Chondrocyte (in vitro differentiated cells): ENCODE data around the gene ADIPOR2. TPM values are rescaled to one million over a fixed set of nuclear protein-coding genes. Genes with fewer than 3 reads are reported as not detected.

Experiments
- DNase-seq: peaks from one replicate; pipeline ENCODE4 v3.0.0; 2021; ENCODE audit warnings: mixed read lengths, low spot score
- H3K27ac Mint-ChIP-seq: one replicate; pipeline ENCODE4 v1.8.0; 2021; ENCODE audit warnings: mild to moderate bottlenecking, moderate library complexity, mixed read lengths; ENCODE audit not compliant: unreplicated experiment
- H3K27me3 Mint-ChIP-seq: 2 replicates; pipeline ENCODE4 v1.8.0; 2021; ENCODE audit warnings: low read depth, mixed read lengths
- H3K36me3 Mint-ChIP-seq: 2 replicates; pipeline ENCODE4 v1.8.0; 2021; ENCODE audit warnings: low read depth, mixed read lengths
- H3K4me1 Mint-ChIP-seq: 2 replicates; pipeline ENCODE4 v1.8.0; 2021; ENCODE audit warnings: low read depth, mild to moderate bottlenecking, mixed read lengths
- H3K4me3 Mint-ChIP-seq: one replicate; pipeline ENCODE4 v1.8.0; 2021; ENCODE audit warnings: mild to moderate bottlenecking, moderate library complexity, mixed read lengths; ENCODE audit not compliant: unreplicated experiment
- H3K9me3 Mint-ChIP-seq: 2 replicates; pipeline ENCODE4 v1.8.0; 2021; ENCODE audit warnings: low read depth, mixed read lengths
- total RNA-seq: library from RNA; stranded (reverse); gene quantifications from 3 replicates; pipeline ENCODE4 v1.2.1, GENCODE V29; 2021
- TF ChIP-seq, protein P1 (sequence below): fragments of 200-600 bp; sonication (generic); IDR thresholded peaks from 2 replicates; pipeline ENCODE4 v1.5.0; 2021; ENCODE audit warnings: antibody characterized with exemption, mild to moderate bottlenecking, moderate library complexity

ADIPOR2 gene
- total RNA-seq, 1 donor from 2014 or later: 35.6 TPM

DNA sequence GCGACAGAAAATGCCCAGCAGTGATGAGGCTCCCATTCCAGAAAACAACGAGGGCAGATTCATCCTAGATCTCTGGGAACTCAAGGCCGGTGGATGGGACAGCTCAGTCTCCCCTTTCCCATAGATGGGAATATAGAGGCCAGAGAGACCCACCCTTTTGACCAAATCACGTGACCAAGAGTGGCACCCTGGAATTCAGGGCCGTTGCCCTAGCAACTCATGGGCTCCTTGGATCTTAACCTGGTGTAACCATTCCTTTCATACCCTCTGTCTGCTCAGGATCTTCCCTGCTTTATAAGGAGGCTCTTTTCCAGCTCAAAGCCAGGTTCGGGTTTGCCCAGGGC, 121.0 kb downstream of the ADIPOR2 start:
- Mint-ChIP-seq H3K9me3 (no peaks in the 10 kb centered on the region), H3K27ac (peak overlapping the region; percentile 8), H3K4me1 (peaks cover 32% of the 10 kb centered on the region), H3K36me3 (no peaks in the 10 kb centered on the region), H3K4me3 (no peak overlapping the region), H3K27me3 (peaks cover 11% of the 10 kb centered on the region)
- DNase-seq: no peak
- TF ChIP-seq, protein P1, sequence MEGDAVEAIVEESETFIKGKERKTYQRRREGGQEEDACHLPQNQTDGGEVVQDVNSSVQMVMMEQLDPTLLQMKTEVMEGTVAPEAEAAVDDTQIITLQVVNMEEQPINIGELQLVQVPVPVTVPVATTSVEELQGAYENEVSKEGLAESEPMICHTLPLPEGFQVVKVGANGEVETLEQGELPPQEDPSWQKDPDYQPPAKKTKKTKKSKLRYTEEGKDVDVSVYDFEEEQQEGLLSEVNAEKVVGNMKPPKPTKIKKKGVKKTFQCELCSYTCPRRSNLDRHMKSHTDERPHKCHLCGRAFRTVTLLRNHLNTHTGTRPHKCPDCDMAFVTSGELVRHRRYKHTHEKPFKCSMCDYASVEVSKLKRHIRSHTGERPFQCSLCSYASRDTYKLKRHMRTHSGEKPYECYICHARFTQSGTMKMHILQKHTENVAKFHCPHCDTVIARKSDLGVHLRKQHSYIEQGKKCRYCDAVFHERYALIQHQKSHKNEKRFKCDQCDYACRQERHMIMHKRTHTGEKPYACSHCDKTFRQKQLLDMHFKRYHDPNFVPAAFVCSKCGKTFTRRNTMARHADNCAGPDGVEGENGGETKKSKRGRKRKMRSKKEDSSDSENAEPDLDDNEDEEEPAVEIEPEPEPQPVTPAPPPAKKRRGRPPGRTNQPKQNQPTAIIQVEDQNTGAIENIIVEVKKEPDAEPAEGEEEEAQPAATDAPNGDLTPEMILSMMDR: no peak

DNA sequence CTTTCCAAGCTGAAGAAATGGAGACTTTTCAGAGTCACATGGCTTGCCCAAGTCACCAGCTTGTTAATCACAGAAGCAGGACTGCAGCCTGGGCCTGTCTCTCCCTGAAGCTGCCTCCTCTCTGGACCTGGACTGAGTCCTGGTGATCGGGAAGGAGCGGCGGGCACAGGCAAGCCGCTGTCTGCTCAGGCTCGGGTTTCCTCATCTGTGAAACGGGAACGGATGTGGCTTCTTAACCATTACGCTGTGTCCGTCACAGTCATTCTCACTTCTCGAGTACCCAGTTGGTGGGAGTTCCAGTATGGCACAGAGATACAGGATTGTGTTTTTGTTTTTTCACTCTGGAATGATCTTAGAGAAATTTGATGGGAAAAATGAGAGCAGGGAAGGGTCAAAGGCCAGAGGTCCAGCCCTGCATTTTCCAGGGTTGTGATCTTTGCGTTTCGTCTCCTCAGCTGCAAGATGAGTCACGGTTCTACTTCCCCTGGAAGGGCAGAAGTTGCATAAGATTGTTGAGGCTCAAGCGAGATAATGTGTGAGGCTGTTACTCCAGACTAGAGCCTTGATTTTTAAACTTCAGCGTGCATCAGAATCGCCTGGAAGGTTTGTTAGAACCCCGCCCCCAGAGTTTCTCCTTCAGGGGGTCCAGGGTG, 121.9 kb downstream of the ADIPOR2 start:
- H3K9me3 Mint-ChIP-seq: no peaks in the 10 kb centered on the region
- peaks cover 14% of the 10 kb centered on the region for H3K27me3 Mint-ChIP-seq

DNA sequence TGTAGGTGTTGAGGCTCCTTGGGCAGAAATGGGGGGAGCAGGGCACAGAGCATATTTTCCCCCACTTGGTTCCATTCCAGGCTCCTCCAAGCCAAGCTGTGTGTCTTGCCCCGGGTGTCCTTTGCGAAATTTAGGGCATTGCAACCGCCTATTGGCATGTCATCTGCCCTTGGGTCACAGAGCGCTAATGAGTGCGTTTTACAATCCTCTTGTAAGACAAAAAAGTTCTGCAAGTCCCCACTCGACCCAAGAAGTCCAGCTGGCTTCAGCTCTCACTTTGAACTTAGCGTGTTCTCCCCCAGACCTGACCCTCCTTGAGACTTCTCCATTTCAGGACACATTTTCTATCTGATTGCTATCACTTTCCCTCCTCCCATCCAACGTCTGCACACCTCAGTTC, 123.4 kb downstream of the ADIPOR2 start:
- Mint-ChIP-seq H3K4me1 (peaks cover 32% of the 10 kb centered on the region), H3K4me3 (no peak overlapping the region), H3K9me3 (no peaks in the 10 kb centered on the region), H3K36me3 (no peaks in the 10 kb centered on the region), H3K27me3 (peaks cover 18% of the 10 kb centered on the region), H3K27ac (no peak overlapping the region)
- no peak for DNase-seq
- TF ChIP-seq, protein P1: no peak

More for the DNA sequence above, 121.9 kb downstream of the ADIPOR2 start:
- no peak for DNase-seq
- H3K27ac Mint-ChIP-seq: peak overlapping the region; percentile 24
- no peaks in the 10 kb centered on the region for H3K36me3 Mint-ChIP-seq
- no peak overlapping the region for H3K4me3 Mint-ChIP-seq
- peaks cover 32% of the 10 kb centered on the region for H3K4me1 Mint-ChIP-seq
- TF ChIP-seq, protein P1: no peak

DNA sequence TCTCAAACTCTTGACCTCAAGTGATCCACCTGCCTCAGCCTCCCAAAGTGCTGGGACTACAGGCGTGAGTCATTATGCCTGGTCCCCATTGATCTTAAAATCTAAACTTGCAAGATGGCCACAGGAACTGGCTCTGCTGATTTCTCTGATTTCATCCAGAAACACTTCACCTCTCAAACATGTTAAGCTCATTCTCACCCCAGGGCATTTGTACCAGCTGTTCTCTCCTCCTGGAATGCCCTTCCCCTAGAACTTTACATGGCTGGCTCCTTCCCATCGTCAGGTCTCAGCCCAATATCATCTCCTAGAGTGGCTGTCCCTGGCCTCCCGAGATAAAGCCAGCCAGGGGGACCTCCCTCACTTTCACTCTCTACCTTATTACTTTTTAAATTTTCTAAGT, 124.2 kb downstream of the ADIPOR2 start:
- no peaks in the 10 kb centered on the region for H3K36me3 Mint-ChIP-seq
- H3K27ac Mint-ChIP-seq: no peak overlapping the region
- no peak overlapping the region for H3K4me3 Mint-ChIP-seq
- H3K27me3 Mint-ChIP-seq: peaks cover 25% of the 10 kb centered on the region
- TF ChIP-seq, protein P1: no peak
- DNase-seq: no peak
- H3K9me3 Mint-ChIP-seq: no peaks in the 10 kb centered on the region
- peaks cover 26% of the 10 kb centered on the region for H3K4me1 Mint-ChIP-seq

DNA sequence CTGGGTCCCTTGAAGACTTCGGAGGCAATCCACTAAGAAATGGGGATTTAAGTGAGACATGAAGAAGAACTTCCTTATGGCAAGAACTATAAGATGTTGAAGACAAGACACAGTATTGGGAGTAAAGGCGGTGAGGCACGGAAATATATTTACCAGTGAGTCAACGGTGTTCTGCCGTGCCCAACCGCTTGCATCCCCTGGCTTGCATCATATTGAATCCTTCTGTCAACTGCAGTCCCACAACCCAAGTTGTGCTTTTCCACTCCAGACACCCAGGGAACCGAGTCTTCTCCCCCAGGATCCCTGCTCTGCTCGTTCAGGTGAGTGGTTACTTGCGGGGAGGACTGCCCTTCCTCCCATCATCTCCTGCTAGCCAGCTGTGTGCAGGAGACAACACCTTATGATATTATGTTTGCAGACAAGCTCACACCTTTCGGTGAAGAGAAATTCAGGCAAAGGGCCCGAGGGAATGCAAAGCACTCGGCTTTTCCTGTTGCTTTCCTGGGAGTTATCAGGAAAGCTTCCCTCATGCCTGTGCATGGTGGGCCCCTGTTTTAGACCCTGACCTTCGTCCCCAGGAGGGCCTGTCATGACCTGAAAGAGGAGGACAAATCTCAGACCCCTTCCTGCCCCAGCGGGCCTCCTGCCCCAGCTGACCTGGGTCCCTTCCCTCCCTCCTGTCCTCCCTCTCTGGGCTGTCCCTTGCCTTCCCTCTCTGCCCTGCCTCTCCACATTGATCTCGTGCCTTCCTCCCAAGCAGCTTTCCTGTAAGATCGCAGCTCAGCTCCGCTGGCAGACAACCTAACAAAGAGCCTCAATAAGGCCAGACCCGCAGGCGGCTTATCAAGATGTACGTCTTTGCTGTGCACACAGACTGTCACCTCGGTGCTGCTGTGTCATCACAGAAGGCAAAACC, 125.2 kb downstream of the ADIPOR2 start:
- H3K36me3 Mint-ChIP-seq: no peaks in the 10 kb centered on the region
- peaks cover 35% of the 10 kb centered on the region for H3K27me3 Mint-ChIP-seq
- H3K4me1 Mint-ChIP-seq: peaks cover 25% of the 10 kb centered on the region
- no peak overlapping the region for H3K27ac Mint-ChIP-seq
- DNase-seq: no peak
- H3K4me3 Mint-ChIP-seq: no peak overlapping the region
- H3K9me3 Mint-ChIP-seq: no peaks in the 10 kb centered on the region
- TF ChIP-seq, protein P1: no peak
